ENCODE measurements around the gene PNISR.

The PNISR gene

DNA sequence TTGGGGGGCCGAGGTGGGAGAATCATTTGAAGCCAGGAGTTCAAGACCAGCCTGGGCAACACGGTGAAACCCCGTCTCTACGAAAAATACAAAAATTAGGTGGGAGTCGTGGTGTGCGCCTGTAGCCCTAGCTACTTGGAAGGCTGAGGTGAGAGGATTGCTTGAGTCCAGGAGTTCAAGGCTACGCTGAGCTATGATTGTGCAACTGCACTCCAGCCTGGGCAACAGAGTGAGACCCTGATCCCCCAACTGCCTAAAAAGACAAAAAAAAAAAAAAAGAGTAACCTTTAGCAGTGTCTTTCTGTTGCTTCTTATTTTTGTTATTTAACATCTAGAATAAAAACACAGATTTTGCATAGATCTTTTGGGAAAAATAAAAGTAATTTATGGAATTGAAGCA lies 18.0 kb downstream of the PNISR start:
- DNase-seq = no peak

DNA sequence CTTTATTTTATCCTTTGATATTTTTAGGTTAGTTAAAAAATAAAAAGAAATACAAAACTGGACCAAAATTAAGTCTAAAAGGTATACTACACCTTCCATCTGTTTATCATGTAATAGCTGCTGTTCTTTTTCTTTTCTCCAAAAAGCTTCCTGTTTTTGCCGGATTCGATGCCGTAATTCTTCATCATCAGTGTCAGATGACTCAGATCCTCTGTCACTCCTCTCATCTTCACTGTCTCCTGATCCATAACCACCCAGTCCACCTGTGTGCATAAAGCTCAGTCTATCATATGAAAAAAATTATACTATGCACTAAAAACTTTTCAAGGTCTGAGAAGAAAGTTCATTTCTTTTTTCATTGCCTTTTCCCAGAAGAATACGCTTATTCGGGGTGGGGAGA lies 22.7 kb downstream of the PNISR start:
- no peak for DNase-seq

DNA sequence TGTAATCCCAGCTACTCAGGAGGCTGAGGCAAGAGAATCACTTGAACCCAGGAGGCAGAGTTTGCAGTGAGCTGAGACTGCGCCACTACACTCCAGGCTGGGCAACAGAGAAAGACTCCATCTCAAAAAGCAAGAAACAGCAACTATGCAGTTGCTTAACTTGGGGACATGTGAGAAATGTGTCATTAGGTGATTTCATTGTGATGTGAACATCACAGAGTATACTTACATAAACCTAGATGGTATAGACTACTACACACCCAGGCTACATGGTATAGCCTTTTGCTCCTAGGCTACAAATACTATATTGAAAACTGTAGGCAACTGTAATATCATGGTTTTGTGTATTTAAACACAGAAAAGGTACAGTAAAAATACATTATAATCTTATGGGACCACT lies 27.8 kb downstream of the PNISR start:
- DNase-seq = no peak

DNA sequence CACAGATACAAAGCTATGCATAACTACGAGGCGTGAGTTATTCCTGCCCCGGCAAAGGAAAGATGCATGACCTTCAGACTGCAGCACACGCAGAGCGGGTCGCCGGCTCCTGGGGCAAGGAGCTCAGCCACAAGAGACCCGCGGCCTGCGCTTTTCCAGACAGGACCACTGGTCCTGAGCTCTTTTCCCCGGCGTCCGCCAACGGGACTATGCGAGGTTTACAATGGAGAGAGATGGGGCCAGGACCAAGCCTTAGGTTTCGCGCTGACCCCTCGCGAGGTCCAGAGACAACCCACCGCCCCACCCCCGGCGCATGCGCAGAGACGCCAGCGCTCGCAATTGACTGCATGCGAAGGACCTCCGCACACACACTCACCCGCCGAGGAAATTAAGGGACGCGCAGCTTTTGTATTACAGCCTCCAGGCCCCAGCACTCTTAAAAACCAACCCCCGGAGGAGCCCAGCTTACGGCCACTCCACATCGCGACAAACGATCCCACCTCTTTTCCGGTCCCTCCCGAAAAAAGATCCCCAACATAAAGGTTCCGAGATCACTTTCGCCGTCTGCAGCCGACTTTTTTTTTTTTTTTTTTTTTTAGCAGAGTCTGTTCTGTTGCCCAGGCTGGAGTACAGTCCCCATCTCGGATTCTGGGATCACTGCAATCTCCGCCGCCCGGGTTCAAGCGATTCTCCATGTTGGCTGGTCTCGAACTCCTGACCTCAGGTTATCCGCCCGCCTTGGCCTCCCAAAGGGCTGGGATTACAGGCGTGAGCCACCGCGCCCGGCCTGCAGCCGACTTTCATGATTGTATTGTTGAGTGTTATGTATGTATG lies 31.2 kb downstream of the PNISR start, which contains the start of gene COQ3:
Gene COQ3, minus strand, starts transcription at position 498 of the 834 bp plus-strand sequence. Its CDS starts 16 bp downstream, at position 482.
- DNase-seq = peak; percentile 83

DNA sequence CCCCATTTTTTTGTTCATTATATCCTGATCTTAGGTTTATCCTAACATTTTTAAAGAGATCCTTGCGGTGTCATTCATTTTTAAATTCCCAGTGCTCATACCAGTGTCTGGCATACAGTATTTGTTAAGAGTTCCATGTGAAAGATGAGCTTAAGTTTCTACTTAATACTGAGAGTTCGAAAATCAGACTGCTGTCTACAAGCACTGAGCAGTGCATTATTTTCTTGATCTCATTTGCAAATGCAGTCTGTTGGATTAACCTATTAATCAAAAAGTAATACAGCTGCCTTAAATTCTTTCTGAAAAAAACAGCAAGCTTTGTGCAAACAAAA lies 31.8 kb downstream of the PNISR start:
- DNase-seq = no peak

DNA sequence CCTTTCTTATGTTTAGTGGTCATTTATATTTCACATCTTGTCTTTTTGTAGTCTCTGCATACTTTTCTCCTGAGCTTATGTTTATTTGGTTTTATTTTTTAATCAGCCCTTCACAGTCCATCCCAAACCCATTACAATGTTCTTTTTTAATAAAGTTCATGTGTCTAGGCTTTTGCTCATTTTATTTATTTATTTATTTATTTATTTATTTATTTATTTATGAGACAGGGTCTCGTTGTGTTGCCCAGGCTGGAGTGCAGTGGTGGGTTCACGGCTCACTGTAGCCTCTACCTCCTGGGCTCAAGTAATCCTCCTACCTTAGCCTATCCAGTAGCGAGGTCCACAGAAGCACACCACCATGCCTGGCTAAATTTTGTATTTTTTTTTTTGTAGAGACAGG lies 34.2 kb downstream of the PNISR start:
- no peak for DNase-seq

DNA sequence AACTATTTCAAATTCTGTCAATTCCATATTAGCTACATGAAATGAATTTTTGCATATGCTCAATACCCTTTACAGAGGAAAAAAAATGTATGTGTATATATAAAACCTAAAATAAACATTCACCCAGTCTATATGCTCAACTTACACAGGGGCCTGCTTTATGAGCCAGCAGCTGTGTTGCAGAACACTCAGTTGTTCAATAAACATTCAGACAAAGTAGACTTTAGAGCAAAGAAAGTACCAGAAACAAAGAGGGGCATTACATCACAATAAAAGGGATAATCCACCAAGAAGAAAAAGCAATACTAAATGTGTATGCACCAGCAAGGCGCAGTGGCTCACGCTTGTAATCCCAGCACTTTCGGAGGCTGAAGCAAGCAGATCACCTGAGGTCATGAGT lies 40.6 kb downstream of the PNISR start:
- no peak for DNase-seq

DNA sequence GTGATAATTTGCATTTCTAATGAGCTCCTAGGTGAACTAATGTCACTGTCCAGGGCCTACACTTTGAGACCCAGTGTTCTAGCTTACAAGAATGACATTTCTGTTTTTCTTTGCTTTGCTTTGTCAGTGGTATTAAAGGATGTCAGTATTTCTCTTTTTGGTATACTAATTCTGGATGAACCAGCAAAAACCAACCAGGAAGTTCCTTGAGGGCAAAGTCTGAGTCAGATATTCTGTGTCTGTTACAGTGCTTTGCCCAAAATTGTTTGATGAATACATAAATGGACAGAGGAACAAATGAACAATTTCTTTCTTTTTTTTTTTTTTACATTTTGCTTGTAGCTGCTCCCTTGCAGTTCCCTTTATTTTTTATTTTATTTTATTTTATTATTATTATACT lies 46.5 kb downstream of the PNISR start:
- DNase-seq = no peak

DNA sequence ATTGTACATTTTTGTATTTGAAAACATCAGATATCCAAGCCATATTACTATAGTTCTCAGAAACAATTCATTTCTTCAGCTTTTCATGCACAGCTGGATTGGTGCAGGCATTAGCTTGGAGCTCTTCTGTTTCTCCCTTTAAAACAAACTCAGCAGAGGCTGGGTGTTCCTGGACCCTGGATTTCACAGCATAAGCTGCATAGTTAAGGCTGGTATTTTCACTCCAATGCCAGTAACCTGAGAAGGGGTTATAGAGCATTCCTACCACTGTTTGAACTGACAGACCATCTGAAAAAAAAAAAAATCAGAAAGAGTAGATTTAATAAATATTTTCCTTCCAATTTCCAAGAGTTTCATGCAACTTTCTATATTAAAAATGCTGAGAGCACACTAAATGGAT lies 55.6 kb downstream of the PNISR start:
- no peak for DNase-seq

DNA sequence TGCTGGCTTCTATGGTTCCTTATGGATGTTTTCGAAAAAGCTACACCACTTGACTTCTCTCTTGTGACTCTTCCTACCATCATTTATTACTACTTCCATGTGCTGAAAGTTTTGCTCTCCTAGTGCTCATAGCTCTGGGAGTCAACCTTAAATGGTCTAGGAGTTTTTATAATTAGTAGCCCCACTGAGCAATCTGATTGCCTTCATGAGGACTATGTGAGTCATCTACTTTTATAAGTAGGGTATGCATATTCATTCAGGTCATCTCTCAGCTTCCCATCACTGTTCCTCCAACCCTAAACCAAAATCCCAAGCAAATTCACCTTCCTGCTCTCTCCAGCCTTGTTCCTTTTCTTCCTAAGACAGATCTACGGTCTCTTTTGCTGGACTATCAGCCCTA lies 58.3 kb downstream of the PNISR start:
- no peak for DNase-seq

DNA sequence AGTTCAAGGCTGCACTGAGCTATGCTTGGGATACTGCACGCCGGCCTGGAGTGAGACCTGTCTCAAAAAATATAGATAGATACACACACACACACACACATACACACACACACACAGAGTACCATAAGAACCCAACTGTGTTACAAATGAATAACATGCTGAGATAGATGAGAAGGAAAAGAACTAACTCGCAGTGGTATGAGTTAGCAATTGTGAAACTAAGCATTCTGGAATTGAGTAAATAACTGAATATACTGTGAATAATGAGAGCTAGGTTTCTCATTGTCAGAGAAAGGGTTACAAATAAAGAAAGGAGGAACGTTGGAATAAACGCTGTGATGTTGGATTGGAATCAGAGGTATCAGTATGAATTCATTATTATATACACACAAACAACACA lies 61.1 kb downstream of the PNISR start:
- DNase-seq = no peak

DNA sequence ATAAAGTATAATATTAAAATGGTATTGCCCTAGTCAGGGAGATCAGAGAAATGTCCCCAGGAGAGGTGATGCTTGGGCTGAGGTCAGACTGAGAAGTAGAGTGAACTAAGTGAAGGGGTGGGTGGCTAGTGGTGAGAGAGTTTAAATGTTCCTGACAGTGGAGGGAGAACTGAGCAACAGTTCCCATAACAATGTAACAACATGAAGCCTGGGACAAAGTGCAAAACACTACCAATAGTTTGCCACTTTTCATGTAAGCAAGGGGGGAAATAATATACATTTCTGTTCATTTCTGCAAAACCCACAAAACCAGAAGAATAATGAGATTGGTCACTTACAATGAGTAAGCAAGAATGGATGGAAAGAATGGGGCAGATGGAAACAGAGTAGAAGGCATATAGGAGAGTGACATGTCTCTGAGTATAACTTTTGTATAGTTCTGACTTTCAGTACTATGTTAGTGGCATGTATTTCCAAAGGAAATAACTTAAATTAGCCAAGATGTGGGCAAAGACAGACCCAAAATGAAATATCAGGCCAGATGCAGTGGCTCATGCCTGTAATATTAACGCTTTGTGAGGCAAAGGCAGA lies 62.3 kb downstream of the PNISR start:
- no peak for DNase-seq

DNA sequence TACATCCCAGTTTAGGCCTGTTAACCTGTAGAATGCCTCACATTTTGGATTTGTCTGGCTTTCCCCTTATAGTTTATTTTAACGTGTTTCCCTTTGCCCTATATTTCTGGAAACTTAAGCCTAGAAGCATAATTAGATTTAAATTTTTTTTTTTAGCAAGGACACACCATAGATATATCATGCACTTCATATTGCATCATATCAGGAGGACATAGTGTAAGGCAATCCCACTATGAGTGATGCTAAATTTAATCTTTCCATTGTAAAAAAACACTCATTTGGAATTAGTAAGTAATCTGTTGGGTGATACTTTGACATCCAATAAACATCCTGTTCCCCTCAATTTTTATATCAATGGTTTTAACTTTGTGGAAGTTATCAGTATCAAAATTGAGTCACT lies 65.3 kb downstream of the PNISR start:
- no peak for DNase-seq

DNA sequence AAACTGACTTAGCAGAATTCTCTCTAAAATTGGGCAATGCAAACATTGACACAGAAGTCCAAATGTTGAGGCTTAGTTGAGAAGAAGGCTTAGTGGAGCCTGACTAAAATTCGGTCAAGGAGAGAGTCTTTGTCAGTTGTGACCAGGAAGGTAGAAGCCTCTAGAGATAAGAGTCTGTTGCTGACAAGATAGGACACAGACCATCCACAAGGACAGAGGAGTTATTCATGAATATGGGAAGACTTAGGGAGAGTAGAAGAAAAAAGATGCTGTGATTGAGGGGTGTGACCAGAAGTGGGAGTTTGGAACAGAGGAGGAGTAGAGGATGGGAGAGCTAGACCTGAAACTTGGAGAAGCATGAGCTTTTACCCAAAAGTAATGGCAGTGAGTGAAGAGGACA lies 68.5 kb downstream of the PNISR start:
- DNase-seq = no peak

DNA sequence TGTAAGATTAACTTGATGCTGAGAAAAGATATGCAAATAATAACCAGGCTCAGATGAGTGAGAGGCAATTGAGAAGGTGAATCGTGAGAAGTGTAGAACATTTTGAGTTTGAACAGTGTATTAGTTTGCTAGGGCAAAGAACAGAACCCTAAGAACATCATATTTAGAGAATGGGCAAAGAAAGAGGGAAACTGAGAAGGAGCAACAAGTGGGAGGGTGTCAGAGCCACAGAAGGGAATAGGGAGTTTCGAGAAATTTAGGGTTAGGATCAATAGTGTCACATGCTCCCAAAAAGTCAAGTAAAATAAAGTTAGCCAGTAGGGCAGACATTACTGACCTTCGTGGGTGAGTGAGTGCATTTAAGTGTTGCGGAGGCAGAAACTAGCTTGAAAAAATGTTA lies 70.1 kb downstream of the PNISR start:
- no peak for DNase-seq

DNA sequence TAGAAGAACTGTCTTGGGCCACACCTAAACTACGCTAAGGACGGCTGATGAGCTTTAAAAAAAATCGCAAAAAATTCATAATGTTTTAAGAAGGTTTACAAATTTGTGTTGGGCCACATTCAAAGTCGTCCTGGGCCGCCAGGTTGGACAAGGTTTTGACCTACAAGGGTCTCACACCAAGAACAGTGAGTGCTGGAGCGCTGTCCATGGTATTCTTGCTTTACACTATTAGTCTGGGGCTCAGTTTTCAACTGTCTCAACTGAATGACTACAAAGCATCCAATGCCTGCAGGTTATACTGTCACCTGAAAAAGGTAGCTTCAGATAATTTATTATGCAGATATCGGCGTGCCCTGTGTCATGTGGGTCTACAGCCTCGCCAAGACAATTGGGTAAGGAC lies 72.0 kb downstream of the PNISR start:
- peak; percentile 38 for DNase-seq

DNA sequence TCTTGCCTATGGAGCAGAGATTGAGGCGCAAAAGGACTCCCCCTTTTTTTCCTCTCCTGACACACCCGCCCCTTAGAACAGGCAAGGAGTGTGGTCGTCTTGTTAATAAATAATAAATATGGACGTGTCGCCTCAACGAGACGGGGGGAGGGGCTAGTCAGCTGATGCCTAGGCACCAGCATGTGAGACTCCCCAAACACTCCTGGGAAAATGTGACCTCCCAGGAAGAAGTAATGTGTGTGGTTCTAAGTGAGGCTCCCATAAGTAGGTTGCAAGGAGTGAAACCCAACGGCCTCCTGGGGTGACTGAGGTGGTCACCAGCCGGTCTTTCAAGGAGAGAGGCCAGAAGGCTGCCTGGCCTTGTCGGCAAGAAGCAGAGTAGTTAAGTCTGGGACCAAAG lies 74.5 kb downstream of the PNISR start:
- DNase-seq = no peak

DNA sequence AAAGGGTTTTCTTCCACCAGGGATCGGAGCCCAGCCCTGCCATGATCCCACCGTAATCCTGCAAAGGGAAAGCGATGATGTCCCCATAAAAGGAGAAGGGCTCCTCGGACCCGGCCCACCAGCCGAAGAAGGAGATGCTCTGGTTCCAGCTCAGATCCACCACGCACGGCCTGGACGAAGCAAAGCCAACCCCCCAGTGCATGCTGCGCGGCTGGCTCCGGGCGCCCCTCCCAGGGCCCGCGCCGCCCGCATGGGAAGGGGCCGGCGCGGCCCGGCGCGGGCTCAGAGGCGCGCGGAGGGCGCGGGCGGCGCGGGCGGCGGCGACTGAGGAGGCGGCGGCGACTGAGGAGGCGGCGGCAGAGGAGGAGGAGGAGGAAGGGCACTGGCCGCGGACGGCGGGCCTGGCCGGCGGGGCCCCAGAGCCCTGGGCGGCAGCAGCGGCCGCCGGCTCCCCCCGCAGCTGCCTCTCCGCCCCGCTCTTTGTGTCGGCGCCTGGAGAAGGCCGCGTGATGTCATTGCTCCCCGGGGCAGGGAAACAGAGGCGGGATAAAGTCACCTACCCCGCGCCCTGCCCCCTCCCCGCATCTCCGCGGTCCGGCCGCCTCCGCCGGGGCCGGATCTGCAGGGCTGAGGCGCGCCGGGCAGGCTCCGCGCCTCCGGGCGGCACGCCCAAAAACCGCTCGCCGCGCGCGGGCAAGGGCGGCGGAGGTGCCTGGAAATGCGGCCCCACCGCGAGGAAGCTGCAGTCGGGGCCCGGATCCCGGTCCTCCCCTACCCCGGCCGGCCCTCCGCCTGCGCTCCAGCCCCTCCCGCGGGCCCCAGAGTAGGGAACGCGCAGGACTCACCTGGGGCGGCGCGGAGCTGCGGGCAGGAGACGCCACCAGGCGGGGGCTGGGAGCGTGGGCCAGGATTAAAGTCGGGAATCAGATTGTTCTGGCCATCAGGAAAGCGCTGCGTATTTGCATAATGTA lies 75.7 kb downstream of the PNISR start, which contains the start of gene FAXC:
Gene FAXC, minus strand, starts transcription at position 504 of the 971 bp plus-strand sequence. Its CDS starts 302 bp downstream, at position 202.
- DNase-seq = no peak

DNA sequence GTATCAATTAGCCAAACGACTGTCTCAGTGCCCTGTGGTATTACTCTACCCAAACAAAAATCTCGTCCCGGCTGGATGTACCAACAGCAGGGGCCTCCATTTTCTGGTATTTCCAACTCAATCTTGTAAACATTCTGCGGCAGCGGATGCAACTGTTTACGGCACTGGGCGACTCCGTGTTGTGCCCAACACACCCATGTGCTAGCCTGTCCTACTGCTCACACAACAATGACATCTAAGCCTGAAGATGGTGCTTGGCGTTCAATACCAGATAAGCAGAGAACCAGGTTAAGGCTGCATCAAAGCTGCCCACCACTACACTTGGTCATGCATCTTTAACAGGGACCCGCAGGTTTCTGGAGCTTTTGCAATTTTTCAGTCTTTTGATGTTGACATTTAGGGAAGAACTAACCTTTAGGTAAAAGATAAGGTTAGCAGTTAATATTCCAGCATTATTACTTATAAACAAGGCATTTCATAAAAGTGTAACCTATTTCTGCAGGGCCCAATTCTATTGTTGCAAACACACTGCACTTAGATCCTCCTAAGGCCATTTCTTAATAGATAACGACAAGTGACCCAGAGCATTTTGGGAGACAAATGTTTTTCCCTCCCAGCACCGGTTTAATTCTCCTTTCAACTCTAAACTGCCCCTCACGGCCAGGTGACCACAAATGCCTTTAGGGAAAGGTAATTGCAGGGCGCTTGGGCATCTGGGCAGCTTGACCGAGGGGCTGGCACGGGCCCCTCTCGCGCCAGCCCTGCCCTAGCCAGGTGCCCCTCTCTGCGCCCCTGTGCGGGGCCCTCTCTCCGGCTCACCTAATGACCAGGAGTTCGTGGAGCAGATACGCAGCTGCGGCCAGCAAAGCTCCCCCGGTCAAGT lies 76.6 kb downstream of the PNISR start:
- DNase-seq = no peak
